HL-60 (cell line): Measurements from ENCODE around the gene BLID.

Experiments
- POLR2AphosphoS5 ChIP-seq: IDR thresholded peaks from 2 replicates; pipeline ENCODE4 v1.6.1; 2012; ENCODE audit warnings: low read depth
- TF ChIP-seq, protein P1 (sequence below): IDR thresholded peaks from one replicate; pipeline ENCODE4 v1.5.1; 2011; ENCODE audit warnings: low read length, control low read depth, inconsistent platforms; ENCODE audit not compliant: insufficient read depth

GRCh38 chr11:122131126-122131525 lies 15.1 kb upstream of the BLID start:
- TF ChIP-seq POLR2AphosphoS5, result no peak
- TF ChIP-seq, protein P1, sequence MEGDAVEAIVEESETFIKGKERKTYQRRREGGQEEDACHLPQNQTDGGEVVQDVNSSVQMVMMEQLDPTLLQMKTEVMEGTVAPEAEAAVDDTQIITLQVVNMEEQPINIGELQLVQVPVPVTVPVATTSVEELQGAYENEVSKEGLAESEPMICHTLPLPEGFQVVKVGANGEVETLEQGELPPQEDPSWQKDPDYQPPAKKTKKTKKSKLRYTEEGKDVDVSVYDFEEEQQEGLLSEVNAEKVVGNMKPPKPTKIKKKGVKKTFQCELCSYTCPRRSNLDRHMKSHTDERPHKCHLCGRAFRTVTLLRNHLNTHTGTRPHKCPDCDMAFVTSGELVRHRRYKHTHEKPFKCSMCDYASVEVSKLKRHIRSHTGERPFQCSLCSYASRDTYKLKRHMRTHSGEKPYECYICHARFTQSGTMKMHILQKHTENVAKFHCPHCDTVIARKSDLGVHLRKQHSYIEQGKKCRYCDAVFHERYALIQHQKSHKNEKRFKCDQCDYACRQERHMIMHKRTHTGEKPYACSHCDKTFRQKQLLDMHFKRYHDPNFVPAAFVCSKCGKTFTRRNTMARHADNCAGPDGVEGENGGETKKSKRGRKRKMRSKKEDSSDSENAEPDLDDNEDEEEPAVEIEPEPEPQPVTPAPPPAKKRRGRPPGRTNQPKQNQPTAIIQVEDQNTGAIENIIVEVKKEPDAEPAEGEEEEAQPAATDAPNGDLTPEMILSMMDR, result no peak
